Measurements from ENCODE around the gene NPIPA1.
A peak's percentile ranks its signal among the peaks of the same experiment; 100 is the strongest.
"Not testable (repeated sequence)": the region's sequence is repeated elsewhere in the genome, so short reads cannot be mapped to it uniquely, and the experiment has no call there.

NPIPA1 gene

GRCh38 chr16:14958323-14958600 is 21.0 kb downstream of the NPIPA1 start:
- ChIA-PET POLR2A (no interaction called here), CTCF (no interaction called here)
- no peak overlapping the region for H3K4me3 ChIP-seq (ENCODE audit: low read depth, low read length)
- no peak for DNase-seq (ENCODE audit: low read depth, low spot score)
- TF ChIP-seq, protein P1, sequence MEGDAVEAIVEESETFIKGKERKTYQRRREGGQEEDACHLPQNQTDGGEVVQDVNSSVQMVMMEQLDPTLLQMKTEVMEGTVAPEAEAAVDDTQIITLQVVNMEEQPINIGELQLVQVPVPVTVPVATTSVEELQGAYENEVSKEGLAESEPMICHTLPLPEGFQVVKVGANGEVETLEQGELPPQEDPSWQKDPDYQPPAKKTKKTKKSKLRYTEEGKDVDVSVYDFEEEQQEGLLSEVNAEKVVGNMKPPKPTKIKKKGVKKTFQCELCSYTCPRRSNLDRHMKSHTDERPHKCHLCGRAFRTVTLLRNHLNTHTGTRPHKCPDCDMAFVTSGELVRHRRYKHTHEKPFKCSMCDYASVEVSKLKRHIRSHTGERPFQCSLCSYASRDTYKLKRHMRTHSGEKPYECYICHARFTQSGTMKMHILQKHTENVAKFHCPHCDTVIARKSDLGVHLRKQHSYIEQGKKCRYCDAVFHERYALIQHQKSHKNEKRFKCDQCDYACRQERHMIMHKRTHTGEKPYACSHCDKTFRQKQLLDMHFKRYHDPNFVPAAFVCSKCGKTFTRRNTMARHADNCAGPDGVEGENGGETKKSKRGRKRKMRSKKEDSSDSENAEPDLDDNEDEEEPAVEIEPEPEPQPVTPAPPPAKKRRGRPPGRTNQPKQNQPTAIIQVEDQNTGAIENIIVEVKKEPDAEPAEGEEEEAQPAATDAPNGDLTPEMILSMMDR (IDR thresholded peaks at IDR 0.05; ENCODE audit: insufficient read depth, low read length, missing control alignments): no peak

DNA sequence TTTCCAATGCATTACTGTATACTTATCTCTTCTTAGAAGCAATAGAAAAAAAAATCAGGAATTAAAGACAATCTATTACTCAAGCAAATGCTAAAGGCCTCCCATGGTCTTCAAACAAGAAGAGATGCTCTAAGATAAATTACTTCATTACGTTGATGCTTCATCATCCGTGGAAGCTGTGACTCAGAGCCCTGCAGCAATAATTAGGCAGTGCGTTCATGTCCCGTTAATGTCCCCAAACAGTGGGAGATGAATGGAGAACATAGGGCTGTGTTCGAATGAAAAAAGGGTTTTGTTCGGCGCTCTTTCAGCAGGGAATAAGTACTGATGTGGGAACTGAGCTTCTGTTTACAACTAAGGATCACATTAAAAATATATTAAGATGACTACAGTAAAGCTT is 21.7 kb downstream of the NPIPA1 start:
- no peak for DNase-seq (ENCODE audit: low read depth, low spot score)
- H3K4me3 ChIP-seq (ENCODE audit: low read depth, low read length): no peak overlapping the region
- CTCF ChIA-PET: no interaction called here
- TF ChIP-seq, protein P1 (IDR thresholded peaks at IDR 0.05; ENCODE audit: insufficient read depth, low read length, missing control alignments): no peak
- POLR2A ChIA-PET: no interaction called here

DNA sequence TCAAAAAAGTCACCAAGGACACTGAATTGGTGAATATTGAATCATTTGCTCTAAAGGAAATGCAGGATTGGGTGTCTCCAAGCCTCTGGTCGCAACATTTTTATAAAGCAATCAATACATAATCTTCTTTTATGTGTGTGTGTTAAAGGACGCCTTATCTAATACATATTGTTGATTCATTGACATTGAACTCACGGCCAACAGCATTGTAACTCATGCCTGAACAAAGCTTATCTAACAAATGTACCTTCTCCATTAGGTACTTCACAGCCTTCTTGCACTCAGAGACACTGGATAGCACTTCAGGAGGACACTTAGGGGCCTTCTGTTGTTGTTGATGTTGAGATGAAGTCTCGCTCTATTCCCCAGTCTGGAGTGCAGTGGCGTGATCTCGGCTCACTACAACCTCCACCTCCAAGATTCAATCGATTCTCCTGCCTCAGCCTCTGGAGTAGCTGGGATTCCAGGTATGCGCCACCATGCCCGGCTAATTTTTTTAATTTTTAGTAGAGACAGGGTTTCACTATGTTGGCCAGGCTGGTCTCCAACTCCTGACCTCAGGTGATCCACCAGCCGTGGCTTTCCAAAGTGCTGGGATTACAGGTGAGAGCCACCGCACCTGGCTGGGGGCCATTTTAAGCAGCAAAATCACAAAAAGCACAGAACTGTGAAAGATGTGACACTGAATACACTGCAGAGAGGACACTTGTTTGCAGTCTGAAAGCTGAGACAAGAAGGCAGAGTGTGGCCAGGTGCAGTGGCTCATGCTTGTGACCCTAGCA is 24.4 kb downstream of the NPIPA1 start:
- ChIA-PET CTCF (no interaction called here), POLR2A (no interaction called here)
- no peak overlapping the region for H3K4me3 ChIP-seq (ENCODE audit: low read depth, low read length)
- TF ChIP-seq, protein P1 (IDR thresholded peaks at IDR 0.05; ENCODE audit: insufficient read depth, low read length, missing control alignments): no peak
- DNase-seq (ENCODE audit: low read depth, low spot score): no peak

- no peak overlapping the region for H3K4me3 ChIP-seq (ENCODE audit: low read depth, low read length)
- ChIA-PET CTCF (no interaction called here), POLR2A (no interaction called here)
- TF ChIP-seq, protein P1 (IDR thresholded peaks at IDR 0.05; ENCODE audit: insufficient read depth, low read length, missing control alignments): no peak
- no peak for DNase-seq (ENCODE audit: low read depth, low spot score)
Measured at GRCh38 chr16:14963281-14964173, 26.3 kb downstream of the NPIPA1 start.

- H3K4me3 ChIP-seq (ENCODE audit: low read depth, low read length): no peak overlapping the region
- TF ChIP-seq, protein P1 (IDR thresholded peaks at IDR 0.05; ENCODE audit: insufficient read depth, low read length, missing control alignments): no peak
- ChIA-PET CTCF (no interaction called here), POLR2A (no interaction called here)
- DNase-seq (ENCODE audit: low read depth, low spot score): no peak
Measured at GRCh38 chr16:14965328-14965727, 28.1 kb downstream of the NPIPA1 start.

DNA sequence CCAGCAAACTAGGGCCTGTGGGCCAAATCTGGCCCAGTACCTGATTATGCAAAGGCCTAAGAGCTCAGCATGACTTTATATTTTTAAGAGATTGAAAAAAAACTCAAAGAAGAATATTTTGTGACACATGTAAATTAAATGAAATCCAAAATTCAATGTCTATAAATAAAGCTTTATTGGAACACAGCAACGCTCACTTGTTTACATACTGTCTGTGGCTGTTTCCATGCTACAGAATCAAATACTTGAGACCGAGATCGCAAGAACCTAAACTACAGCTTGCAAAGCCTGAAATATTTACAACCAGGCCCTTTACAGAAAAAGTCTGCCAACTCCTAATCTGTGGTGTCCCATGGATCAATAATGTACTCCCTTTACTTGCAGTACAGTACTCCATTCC is 32.6 kb downstream of the NPIPA1 start:
- H3K4me3 ChIP-seq (ENCODE audit: low read depth, low read length); CTCF ChIA-PET; POLR2A ChIA-PET; DNase-seq (ENCODE audit: low read depth, low spot score): not testable (repeated sequence)

DNA sequence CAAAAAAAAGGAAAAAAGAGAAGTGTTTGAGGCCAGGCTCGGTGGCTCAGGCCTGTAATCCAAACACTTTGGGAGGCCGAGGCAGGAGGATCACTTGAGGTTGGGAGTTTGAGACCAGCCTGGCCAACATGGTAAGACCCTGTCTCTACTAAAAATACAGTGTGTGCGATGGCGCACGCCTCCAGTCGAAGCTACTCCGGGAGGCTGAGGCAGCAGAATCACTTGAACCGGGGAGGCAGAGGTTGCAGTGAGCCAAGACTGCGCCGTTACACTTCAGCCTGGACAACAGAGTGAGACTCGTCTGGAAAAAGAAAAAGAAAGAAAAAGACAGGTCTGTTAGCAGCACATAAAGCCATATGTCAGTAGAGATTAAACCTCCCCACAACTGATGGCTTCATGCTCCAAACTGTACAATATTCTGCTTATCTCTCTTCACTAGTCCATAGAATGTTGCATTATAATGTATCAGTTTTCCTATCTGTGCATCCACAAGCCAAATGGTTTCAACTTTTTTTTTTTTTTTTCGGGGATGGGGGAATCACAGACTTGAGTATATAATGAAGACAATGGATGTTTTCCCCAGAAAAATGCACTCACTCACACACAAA is 34.5 kb downstream of the NPIPA1 start:
- POLR2A ChIA-PET; DNase-seq (ENCODE audit: low read depth, low spot score); H3K4me3 ChIP-seq (ENCODE audit: low read depth, low read length); CTCF ChIA-PET: not testable (repeated sequence)

GRCh38 chr16:14973785-14974322 is 36.6 kb downstream of the NPIPA1 start:
- H3K4me3 ChIP-seq (ENCODE audit: low read depth, low read length): peak overlapping the region; percentile 87
- DNase-seq (ENCODE audit: low read depth, low spot score); POLR2A ChIA-PET; CTCF ChIA-PET: not testable (repeated sequence)

DNA sequence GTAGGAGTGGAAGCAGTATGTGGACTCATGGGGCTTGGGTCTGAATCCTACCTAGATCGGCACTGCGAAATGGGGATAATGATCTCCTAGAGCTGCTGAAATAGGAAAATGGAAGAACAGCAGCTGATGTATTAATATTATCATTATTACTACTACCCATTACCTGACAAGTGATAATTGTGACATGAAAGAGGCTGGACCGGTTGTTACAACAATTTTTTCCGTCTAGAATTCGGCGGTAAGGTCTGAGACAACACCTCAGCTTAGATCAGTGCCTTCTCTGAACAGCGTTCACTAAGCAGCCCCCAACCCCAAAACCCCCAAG is 37.0 kb downstream of the NPIPA1 start:
- POLR2A ChIA-PET; CTCF ChIA-PET; DNase-seq (ENCODE audit: low read depth, low spot score): not testable (repeated sequence)
- peak overlapping the region; percentile 87 for H3K4me3 ChIP-seq (ENCODE audit: low read depth, low read length)

DNA sequence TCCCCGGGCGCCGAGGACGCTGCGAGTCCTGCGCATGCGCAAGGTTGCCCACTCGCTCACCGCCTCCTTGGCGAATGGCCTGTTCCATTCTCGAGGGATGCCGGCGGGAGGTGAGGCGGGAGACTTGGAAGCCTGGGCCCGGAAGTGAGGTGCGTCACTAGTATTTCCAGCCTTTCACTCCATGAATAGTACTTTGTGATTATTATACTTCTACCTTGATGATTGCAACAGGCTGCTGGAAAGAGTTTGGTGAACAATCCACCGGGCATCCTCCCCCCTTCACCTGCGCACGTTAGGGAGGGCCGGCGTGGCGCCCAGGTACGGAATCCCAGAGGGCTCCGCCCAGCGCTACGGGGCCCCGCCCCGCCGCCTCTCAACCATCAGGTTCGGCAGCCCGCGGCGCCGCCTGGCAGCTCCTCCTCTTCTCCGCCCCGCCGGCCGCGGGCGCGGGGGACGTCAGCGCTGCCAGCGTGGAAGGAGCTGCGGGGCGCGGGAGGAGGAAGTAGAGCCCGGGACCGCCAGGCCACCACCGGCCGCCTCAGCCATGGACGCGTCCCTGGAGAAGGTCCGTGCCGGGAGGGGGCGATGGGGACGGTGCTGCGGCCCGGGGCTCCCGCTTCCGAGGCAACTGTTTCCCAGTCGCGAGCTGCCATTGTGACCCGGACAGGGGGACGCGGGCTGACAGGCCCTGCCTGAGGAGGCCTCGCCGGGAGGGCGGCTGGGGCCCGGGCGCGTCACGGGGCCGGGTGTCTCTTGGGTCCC is 37.6 kb downstream of the NPIPA1 start, which contains the start of gene PDXDC1:
TSS of gene PDXDC1 (plus strand) at position 371 of the 762 bp plus-strand sequence. CDS start at position 545, 174 bp downstream.
- H3K4me3 ChIP-seq (ENCODE audit: low read depth, low read length): peak within 1 kb of the TSS; percentile 87
- CTCF ChIA-PET, POLR2A ChIA-PET: not testable (repeated sequence)
- peak; percentile 16 for DNase-seq (ENCODE audit: low read depth, low spot score)
